HG03139 (cell line): ENCODE measurements around the gene MYLK3.
A peak's percentile ranks its signal among the peaks of the same experiment; 100 is the strongest.
"Not testable (repeated sequence)": the region's sequence is repeated elsewhere in the genome, so short reads cannot be mapped to it uniquely, and the experiment has no call there.

Experiments
- ATAC-seq: cut with Tn5 transposase; IDR thresholded peaks from one replicate; pipeline ENCODE4 v1.9.1; 2021; ENCODE audit not compliant: unreplicated experiment

MYLK3 gene

DNA sequence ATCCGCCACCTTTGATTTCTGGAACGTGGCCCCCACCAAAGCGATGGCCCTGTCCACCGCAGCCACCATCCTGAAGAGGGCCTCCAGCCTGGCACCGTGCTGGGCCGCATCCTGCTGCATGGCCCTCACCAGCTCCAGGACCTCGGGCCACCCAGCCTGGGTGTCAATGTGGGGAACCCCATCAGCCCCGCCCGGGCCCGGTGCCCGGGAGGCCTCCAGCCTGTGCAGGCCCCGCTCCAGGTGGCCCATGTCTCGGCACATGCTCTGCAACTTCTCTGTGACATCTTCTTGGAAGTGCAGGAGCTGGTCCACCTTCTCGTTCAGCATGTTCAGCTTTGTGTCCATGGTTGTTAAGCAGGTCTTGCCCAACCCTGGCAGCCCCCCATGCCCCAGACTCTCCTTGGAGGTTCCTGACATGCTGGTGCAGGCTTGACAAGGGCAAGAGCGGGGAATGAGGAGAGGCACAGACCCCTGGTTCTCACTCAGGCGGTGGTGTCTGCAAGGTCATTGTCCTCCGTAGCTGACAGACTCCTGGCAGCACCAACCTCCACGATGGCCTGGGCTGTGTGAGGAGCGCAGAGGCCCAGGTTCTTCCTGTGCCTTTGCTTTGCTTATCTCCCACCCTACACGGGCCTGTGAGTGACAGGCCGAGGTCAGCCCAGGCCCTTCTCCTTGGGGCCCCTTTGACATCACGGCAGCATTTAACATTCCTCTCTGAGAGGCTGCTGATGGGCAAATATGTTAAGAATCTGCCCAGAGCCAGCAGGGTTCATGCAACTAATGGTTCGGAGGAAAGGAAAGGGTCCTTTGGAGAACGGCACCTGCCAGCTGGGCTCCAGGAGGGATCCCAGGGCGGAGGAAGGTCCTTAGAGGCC is at the start of gene MYLK3:
Gene MYLK3, minus strand, starts transcription at position 568 of the 875 bp plus-strand sequence. Its CDS starts 151 bp downstream, at position 417.
- ATAC-seq: no peak

DNA sequence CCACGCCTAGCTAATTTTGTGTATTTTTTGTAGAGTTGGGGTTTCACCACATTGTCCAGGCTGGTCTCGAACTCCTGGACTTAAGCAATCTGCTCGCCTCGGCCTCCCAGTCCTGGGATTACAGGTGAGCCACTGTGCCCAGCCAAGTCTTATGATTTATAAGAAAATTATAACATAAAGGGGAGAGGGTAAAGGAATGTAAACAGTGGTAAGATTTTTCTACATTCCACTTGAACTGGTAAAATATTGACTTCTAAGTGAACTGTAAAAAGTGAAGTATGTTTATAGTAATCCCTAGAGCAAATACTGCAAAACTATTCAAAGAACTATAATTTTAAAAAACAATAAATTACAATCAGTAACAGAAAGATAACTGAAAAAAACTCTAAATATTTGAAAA is 49.4 kb upstream of the MYLK3 start:
- ATAC-seq: no peak

DNA sequence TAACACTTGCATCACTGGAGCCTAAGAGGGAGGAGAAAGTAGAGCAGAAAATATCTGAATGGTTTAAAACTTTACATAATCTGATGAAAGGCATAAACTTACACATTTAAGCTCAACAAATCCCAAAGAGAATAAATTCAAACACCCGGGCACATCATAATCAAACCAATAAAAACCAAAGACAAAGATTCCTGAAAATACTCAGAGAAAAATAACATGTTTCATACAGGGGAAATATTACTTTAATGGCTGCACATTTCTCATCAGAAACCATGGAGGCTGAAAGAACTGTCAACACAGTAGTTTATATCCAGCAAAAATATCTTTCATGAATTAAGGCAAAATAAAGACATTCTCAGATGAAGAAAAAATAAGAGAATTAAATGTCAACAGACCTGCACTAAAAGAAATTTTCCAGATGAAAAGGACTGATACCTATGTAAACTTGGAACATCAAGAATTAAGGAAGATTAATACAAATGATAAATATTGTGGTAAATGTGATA is 48.7 kb upstream of the MYLK3 start:
- ATAC-seq: no peak

DNA sequence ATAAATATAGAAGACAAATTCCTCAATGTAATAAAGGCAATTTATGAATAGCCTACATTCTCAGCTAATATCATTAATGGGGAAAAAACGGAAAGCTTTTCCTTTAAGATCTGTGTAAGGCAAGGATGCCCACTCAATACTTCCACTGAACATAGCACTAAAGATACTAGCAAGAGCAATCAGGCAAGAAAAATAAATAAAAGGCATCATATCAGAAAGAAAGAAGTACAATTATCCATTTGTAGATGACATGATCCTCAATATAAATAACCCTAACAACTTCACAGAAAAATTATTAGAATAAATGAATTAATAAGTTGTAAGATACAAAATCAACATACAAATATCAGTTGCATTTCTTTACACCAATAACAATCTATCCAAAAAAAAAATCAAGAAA is 45.7 kb upstream of the MYLK3 start:
- no peak for ATAC-seq

DNA sequence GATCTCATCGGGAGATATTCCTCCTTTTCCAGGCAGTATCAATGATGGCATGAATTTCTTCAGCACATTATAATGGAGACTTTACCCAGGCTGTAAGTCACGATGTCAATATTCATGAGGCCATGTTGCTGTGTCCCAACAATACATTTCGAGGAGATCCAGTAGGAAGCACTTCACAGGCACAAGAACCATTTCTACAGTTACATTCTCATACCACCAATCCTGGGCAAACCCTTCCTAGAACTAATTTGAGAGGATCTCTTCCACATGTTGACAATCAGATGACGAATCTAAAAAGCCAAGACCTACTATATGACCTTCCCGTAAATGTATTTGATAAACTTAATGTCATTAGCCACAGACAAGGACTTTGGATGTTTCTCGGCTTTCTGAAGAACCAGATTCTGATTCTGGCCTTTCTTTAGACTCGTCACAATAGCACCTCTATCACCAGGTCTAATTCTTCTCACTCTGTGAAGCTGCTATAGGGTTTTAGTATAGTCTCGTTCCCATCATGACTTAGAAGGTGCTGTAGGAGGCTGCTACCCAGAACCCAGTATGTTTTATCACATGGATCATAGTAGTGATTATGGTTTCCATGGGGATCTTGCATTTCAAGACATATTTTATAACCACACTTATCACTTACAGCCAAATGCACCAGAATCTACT is 42.6 kb upstream of the MYLK3 start:
- no peak for ATAC-seq

DNA sequence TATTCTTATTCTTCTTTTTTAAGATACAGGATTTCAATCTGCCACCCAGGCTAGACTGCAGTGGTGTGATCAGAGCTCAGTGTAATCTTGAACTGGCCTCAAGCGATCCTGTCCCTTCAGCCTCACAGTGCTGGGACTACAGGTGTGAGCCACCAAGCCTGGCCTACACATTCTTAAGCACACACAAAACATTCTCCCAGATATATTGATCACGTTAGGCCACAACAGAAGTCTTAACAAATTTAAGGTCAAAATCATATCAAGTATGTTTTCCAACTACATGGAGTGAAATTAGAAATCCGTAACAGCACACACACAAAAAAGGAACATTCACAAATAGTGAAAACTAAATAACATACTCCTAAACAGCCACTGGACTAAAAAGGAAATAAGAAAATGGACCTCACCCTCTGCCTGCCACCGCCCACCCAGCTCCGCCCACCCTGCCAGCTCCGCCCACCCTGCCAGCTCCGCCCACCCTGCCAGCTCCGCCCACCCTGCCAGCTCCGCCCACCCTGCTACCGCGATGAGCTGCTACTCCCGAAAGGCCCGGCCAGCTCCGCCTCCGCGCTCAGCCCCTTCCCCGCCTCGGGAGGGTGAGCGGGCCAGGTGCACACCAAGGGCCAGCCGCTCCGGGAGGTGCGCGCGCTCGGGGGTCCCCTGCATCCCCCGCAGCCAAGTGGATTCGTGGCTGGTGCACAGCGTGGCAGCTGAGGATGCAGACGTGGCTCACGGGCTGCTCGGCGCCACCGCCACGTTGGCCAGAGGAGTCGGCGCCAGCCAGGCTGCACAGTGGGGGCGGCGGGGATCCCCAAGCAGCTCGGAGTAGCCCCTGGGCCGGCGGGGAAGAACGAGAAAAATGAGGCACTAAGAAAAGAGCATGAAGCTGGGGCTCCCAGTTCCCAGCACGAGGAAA is 41.6 kb upstream of the MYLK3 start:
- peak; percentile 86 for ATAC-seq

DNA sequence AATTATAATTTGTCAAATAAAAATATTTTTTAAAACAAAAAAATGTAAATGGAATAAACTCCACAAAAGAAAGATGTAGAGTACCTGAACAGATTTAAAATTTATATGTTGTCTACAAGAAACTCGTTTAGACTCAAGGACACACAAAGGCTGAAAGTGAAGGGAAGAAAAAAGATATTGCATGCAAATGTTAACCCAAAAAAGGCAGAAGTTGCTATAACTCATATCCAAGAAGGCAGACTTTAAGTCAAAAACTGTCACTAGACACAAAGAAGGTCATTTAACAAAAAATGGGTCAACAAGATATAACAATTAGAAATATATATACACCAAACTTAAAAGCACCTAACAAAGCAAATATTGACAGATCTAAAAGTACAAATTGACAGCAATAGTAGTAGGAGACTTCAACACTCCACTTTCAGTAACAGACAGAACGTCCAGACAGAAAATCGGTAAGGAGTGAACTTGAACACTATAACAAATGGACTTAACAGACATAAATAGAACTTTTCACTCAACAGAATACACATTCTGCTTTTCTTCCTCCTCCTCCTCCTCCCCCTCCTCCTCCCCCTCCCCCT is 40.8 kb upstream of the MYLK3 start:
- no peak for ATAC-seq

DNA sequence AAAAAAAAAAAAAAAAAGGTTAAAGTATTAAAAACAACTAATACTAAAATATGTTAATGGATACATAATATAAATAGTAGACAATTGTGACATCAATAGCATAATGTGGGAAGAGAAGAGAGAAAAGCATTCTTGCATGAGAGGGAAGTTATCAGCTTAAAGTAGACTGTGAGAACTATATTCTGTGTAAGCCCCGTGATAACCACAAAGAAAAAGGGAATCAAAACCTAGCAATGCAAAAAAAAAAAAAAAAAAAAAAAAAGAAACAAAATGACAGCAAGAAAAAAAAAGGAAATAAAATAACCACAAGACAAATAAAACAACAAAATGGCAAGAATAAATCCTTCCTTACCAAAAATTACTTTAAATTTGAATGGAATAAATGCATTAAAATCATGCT is 39.8 kb upstream of the MYLK3 start:
- no peak for ATAC-seq

DNA sequence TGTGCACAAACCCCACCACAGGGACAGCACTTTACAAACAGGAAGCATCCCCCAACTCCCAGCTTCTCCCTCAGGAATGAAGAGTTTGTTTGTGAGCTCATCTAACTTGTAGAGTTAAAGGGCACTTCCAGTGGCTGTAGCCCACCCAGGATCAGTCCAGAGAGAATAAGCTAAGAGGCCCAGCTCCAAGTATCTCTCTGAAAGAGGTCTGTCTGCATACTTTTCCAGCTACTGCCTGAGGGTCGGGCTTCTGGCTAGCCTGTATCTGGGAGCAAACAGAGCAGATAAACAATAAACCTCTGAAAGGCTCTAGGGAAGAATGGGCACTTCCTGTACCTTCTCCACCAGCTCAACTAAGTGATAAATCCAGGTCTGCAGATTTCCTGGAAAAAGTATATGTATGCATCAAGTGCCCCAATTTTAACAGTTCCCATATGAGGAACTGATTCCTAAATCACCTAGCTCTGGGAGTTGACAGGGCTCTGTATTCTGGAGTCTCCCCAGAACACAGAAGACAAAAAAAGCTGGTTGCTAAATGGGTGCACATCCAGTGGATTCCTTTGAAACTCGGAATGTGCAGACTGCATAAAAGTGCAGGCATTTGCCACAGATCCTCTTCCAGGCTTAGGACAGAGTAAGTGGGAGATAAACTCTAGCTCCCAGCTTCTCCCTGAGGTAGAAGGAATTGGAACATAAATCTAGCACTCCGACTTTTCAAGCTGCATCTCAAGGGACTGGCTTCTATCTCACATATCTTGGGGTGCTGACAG is 37.1 kb upstream of the MYLK3 start:
- no peak for ATAC-seq

DNA sequence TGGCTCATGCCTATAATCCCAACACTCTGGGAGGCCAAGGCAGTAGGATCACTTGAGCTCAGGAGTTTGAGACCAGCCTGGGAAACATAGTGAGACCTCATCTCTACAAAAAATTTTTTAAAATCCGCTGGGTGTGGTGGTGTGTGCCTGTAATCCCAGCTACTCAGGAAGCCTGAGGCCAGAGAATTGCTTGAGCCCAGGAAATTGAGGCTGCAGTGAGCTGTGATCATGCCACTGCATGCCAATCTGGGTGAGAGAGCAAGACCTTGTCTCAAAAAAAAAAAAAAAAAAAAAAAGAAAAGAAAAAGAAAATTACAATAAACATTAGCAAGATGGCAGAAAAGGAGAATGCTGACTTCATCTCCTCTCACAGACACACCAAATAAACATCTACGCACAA is 36.4 kb upstream of the MYLK3 start:
- not testable (repeated sequence) for ATAC-seq

DNA sequence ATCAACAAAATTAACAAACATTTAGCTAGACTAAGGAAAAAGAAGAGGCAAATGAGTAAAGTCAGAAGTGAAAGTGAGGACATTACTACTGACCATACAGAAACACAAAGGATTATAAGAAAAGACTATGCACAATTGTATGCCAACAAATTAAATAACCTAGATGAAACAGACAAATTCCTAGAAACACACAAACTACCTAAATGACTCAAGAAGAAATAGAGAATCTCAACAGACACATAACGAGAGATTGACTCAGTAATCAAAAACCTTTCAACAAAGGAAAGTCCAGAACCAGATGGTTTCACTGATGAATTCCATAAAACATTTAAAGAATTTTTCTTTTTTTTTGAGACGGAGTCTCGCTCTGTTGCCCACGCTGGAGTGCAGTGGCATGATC is 35.7 kb upstream of the MYLK3 start:
- ATAC-seq: no peak

DNA sequence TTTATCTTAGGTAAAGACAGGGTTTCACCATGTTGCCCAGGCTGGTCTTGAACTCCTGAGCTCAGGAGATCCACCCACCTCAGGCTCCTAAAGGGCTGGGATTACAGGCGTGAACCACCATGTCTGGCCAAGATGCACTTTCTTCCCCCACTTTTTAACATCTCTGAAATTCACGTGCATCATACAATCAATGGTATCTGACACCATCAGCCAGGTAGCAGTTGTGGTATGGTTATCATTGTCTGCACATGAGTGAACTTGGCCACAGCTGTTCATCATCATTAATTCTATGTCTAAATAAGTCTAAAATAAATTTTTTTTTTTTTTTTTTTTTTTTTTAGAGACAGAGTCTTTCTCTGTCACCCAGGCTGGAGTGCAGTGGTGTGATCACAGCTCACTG is 34.2 kb upstream of the MYLK3 start:
- ATAC-seq: no peak

DNA sequence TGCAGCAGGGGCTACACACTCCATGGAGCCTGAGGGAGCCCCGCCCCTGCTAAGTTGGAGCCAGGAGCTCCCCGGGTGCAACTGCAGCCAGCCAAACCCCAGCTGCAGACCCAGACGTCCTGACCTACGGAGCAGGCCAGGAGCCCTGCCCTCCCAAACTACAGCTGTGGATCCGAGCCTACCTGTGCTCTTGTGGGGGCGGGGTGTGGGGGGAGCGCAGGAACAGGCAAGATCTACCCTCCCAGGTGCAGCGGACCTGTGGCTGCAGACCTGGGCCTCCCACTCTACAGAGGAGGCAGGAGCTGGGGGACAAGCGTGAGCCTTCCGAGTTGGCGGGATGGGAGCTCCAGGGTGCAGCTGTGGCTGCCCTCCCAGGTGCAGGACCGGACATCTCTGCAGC is 29.7 kb upstream of the MYLK3 start:
- ATAC-seq: no peak

DNA sequence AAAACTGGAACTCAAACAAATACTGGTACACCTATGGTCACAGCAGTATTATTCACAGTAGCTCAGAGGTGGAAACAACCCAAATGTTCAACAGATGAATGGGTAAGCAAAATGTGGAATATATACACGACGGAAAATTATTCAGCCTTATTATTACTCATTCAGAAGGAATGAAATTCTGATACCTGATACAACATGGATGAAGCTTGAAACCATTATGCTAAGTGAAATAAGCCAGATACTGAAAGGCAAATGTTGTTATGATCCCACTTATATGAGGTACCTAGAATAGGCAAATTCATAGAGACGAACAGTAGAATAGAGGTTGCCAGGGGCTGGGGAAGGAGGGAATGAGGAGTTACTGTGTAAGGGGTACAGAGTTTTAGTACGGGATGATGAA is 27.1 kb upstream of the MYLK3 start:
- ATAC-seq: no peak

DNA sequence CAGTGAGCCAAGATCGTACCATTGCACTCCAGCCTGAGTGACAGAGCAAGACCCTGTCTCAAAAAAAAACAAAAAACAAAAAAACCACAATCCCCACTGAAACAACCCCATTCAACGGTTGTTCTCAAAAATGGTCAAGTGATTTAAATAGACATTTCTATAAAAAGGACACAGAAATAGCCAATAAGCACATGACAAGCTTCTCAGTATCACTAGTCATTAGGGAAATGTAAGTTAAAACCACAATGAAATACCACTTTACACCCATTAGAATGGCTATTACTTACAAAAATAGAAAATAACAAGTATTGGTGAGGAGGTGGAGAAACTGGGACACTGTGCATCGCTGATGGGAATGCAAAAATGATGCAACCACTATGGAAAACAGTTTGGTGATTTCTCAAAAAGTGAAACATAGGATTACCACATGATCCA is 26.6 kb upstream of the MYLK3 start:
- ATAC-seq: peak; percentile 58

DNA sequence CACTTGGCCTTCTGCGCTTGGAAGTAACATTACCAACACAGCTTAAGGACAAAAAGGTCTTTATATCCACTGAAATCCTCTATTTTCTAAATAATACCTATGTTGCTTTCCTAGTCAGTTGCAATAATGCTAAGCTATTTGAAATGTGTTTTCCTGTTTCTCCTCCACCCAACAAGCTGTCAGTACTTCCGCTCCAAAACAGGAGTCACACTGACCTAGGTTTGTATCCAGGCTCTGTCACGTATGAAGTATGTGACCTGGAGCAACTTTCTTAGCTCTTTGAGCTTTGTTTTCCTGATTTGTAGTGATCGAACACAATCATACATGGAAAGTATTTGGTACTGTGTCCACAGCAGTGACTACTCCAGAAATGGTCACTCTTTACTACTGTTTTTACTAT is 24.3 kb upstream of the MYLK3 start:
- no peak for ATAC-seq

DNA sequence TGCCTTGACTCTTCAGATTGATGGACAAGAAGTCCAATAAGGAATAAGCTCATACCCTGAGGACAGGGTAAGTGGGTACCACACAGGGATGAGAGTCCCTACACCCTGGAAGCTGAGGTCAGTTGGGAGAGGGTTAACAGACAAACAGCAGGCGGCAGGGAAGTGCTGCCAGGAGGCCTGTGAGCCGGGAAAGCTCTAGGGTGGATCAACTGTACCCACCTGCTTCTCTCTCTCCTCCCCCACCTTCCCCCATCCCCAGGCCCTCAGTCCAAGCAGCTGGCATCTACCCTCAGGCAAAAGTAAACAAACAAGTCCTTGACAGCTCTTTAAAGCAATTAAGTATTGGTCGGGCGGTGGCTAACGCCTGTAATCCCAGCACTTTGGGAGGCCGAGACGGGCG is 20.7 kb upstream of the MYLK3 start:
- no peak for ATAC-seq

DNA sequence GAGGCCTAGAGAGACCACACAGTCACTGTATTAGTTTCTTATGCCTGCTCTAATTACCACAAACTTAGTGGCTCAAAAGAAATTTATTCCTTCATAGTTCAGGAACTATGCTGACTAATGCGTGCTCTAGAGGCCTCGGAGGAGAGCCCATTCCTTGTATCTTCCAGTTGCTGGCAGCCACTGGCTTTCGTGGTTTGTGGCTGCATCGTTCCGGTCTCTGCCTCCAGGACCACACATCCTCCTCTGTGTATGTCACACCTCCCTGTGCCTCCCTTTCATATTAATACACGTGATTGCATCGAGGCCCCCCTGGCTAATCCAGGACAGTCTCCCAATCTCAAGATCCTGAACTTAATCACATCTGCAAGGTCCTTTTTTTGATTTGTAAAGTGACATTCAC is 16.9 kb upstream of the MYLK3 start:
- ATAC-seq: no peak

DNA sequence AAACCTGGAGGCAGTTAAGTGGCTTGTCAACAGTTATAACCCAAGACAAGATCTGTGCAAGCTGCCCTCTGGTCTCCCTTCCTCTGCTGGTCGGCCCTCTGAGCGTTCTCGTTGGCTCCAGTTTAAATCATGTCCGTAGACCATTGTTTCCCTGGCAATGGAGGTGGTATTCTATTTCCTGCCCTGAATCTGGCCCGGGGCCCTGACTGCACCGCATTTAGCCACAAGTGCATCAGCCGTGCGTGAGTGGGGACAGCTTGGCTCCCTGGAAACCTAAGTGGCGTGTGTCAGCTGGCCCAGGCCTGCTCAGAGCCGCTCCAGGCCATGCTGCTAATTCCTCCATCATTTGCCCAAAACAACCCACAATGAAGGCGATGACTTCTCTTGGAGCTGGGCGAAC is 15.0 kb upstream of the MYLK3 start:
- ATAC-seq: no peak

DNA sequence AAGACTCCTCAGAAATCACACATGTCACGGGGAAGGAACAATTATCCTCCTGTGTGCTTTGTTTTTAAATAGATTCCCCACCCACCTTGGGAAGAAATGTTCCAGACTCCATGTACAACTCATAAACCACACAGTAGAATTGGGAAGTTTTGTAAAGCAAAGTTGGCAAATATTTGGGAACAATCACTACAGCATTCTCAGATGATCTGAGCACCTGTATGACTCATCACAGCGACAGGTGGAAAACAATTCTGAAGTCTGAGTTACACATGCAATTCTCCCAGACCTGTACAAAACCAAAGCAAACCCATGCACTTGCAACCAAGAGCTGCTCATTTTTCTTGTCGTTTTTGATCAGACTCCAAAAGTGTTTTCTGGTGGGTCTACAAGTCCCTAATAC is 14.4 kb upstream of the MYLK3 start:
- ATAC-seq: no peak
